ENCODE data around the gene LEAP2. TPM values are rescaled to one million over a fixed set of nuclear protein-coding genes. Genes with fewer than 3 reads are reported as not detected.

Gene LEAP2
- total and polyA plus RNA-seq, 5 donors from 2014 or later = 0.44 to 1.8 (median 1.4) TPM; not detected in 1

DNA sequence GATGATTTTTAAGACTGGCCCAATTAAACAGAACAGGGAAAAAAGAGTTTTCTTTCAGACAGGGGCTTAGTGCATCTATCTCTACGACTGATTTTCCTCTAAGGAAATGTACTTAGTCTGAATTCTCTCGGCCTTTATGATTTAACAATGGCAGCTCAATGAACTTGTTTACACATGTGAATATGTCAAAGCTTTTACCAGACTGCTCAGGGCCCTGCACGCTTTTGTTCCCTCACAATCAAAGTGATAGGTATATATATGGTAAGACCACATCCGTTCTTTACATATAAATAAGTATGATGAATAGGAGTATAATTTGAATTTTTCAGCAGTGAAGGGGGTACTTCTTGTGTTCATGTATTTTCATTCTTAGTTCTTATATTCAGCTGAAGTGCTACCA lies 27.6 kb downstream of the LEAP2 start:
- Mint-ChIP-seq H3K9me3 (no peaks in the 10 kb centered on the region), H3K27ac (peak overlapping the region in 2 of 3 donors; percentile 21 to 65), H3K27me3 (no peaks in the 10 kb centered on the region), H3K4me1 (peaks cover 9 to 27% (median 12%) of the 10 kb centered on the region in 4 donors), H3K4me3 (no peak overlapping the region), H3K36me3 (peaks cover 25% of the 10 kb centered on the region)
- DNase-seq = no peak
- Histone ChIP-seq H3K4me3 (ENCODE audit: low read depth, low read length) (no peak overlapping the region), H3K27ac (ENCODE audit: insufficient read depth, low read length, poor library complexity, severe bottlenecking) (no peak overlapping the region), H3K36me3 (ENCODE audit: control insufficient read depth, insufficient read depth, low read length) (peaks cover 33% of the 10 kb centered on the region), H3K9me3 (ENCODE audit: control insufficient read depth in 2 of 2, low read length in 2 of 2) (no peaks in the 10 kb centered on the region), H3K4me1 (ENCODE audit: control insufficient read depth, insufficient read depth, low read length, poor library complexity, severe bottlenecking) (no peaks in the 10 kb centered on the region), H3K27me3 (ENCODE audit: control insufficient read depth, insufficient read depth, low read length) (no peaks in the 10 kb centered on the region)
- ATAC-seq (ENCODE audit: low read depth in 2 of 2) = no peak

DNA sequence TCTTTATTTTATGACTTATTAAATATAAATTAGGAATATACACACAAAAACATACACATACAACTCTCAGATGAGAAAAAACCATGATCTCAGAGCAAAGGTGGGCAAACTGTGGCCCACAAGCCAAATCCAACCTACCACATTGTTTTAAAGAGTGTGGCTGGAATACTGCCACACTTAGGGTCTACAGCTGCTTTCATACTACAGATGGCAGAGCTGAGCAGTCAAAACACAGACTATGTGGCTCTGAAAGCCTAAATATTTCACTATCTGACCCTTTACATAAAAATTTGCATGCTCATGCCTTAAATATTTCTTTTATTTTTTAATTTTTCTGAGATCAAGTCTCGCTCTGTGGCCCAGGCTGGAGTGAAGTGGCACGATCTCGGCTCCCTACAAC lies 28.3 kb downstream of the LEAP2 start:
- no peaks in the 10 kb centered on the region for H3K27me3 Mint-ChIP-seq
- ATAC-seq (ENCODE audit: low read depth in 2 of 2) = no peak
- Histone ChIP-seq H3K4me3 (ENCODE audit: low read depth, low read length) (no peak overlapping the region), H3K4me1 (ENCODE audit: control insufficient read depth, insufficient read depth, low read length, poor library complexity, severe bottlenecking) (no peaks in the 10 kb centered on the region), H3K27ac (ENCODE audit: insufficient read depth, low read length, poor library complexity, severe bottlenecking) (no peak overlapping the region), H3K9me3 (ENCODE audit: control insufficient read depth in 2 of 2, low read length in 2 of 2) (no peaks in the 10 kb centered on the region), H3K27me3 (ENCODE audit: control insufficient read depth, insufficient read depth, low read length) (no peaks in the 10 kb centered on the region), H3K36me3 (ENCODE audit: control insufficient read depth, insufficient read depth, low read length) (peaks cover 28% of the 10 kb centered on the region)
- DNase-seq = no peak
- H3K4me1 Mint-ChIP-seq = peaks cover 10 to 33% (median 12%) of the 10 kb centered on the region in 4 donors
- peaks cover 18% of the 10 kb centered on the region for H3K36me3 Mint-ChIP-seq
- H3K4me3 Mint-ChIP-seq = no peak overlapping the region
- H3K27ac Mint-ChIP-seq = no peak overlapping the region
- H3K9me3 Mint-ChIP-seq = no peaks in the 10 kb centered on the region

DNA sequence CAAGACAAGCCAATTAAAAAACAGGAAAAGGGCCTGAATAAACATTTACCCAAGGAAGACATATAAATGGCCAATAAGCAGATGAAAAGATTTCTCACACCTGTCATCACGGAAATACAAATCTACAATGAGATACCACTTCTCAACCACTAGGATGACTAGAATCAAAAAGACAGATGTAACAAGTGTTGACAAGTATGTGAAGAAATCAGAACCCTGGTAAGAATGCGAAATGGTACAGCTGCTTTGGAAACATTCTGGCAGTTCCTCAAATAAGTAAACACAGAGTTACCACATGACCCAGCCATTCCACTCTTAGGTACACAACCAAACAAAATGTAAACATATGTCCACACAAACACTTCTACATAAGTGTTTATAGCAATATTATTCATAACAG lies 32.5 kb downstream of the LEAP2 start:
- Mint-ChIP-seq H3K9me3 (no peaks in the 10 kb centered on the region), H3K4me3 (no peak overlapping the region), H3K27me3 (no peaks in the 10 kb centered on the region), H3K27ac (peak overlapping the region in 1 of 3 donors; percentile 11), H3K36me3 (peaks cover 20% of the 10 kb centered on the region), H3K4me1 (peaks cover 10 to 32% (median 21%) of the 10 kb centered on the region in 4 donors)
- Histone ChIP-seq H3K9me3 (ENCODE audit: control insufficient read depth in 2 of 2, low read length in 2 of 2) (no peaks in the 10 kb centered on the region), H3K4me1 (ENCODE audit: control insufficient read depth, insufficient read depth, low read length, poor library complexity, severe bottlenecking) (no peaks in the 10 kb centered on the region), H3K4me3 (ENCODE audit: low read depth, low read length) (no peak overlapping the region), H3K27me3 (ENCODE audit: control insufficient read depth, insufficient read depth, low read length) (no peaks in the 10 kb centered on the region), H3K36me3 (ENCODE audit: control insufficient read depth, insufficient read depth, low read length) (peaks cover 27% of the 10 kb centered on the region), H3K27ac (ENCODE audit: insufficient read depth, low read length, poor library complexity, severe bottlenecking) (no peak overlapping the region)
- no peak for ATAC-seq (ENCODE audit: low read depth in 2 of 2)
- no peak for DNase-seq

DNA sequence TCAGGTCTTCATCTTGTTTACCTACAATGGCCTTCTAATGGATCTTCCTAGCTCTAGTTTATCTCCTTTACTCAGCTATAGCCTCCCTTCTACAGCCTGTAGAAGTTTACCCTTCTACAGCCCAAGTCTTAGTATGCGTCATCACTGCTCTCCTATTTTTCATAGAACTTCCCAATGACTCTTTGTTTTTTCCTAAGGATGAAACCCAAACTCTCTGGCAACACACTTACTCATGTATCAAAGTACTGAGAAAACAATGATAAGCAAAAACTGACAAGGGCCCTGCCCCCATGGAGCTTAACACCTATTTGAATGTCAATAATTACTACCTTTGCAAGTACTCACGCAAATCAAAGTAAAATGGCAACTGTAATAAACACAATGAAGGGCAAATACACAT lies 33.7 kb downstream of the LEAP2 start:
- Mint-ChIP-seq H3K36me3 (peaks cover 24% of the 10 kb centered on the region), H3K27ac (no peak overlapping the region), H3K27me3 (no peaks in the 10 kb centered on the region), H3K9me3 (no peaks in the 10 kb centered on the region), H3K4me3 (no peak overlapping the region), H3K4me1 (peaks cover 13 to 35% (median 23%) of the 10 kb centered on the region in 4 donors)
- Histone ChIP-seq H3K9me3 (ENCODE audit: control insufficient read depth in 2 of 2, low read length in 2 of 2) (no peaks in the 10 kb centered on the region), H3K4me1 (ENCODE audit: control insufficient read depth, insufficient read depth, low read length, poor library complexity, severe bottlenecking) (no peaks in the 10 kb centered on the region), H3K27me3 (ENCODE audit: control insufficient read depth, insufficient read depth, low read length) (no peaks in the 10 kb centered on the region), H3K4me3 (ENCODE audit: low read depth, low read length) (no peak overlapping the region), H3K36me3 (ENCODE audit: control insufficient read depth, insufficient read depth, low read length) (peaks cover 32% of the 10 kb centered on the region), H3K27ac (ENCODE audit: insufficient read depth, low read length, poor library complexity, severe bottlenecking) (no peak overlapping the region)
- DNase-seq (no peak), ATAC-seq (ENCODE audit: low read depth in 2 of 2) (no peak)

DNA sequence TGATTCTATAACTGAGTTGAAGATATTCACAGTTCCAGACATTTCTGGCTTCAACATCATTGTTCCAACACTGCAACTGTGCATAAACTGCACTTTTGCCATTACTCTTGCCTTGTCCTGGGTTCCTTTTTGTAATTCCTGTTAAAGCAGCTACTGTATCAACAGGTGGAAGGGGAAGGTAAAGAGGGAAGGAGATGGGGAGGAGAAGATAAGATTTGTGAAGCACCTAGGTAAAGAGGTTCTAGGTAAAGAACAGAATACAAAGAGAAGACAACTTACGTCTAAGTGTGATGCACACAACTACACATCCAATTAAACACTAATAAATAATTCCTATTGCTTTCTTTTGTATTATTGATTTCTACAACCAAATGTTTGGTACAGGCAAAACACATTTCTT lies 36.2 kb downstream of the LEAP2 start:
- H3K4me1 ChIP-seq (ENCODE audit: control insufficient read depth, insufficient read depth, low read length, poor library complexity, severe bottlenecking) = no peaks in the 10 kb centered on the region
- H3K9me3 ChIP-seq (ENCODE audit: control insufficient read depth in 2 of 2, low read length in 2 of 2) = no peaks in the 10 kb centered on the region
- peaks cover 46% of the 10 kb centered on the region for H3K36me3 ChIP-seq (ENCODE audit: control insufficient read depth, insufficient read depth, low read length)
- Mint-ChIP-seq H3K9me3 (no peaks in the 10 kb centered on the region), H3K4me1 (peaks cover 13 to 27% (median 22%) of the 10 kb centered on the region in 4 donors), H3K27ac (peak overlapping the region in 1 of 3 donors; percentile 60), H3K27me3 (no peaks in the 10 kb centered on the region), H3K4me3 (no peak overlapping the region), H3K36me3 (peaks cover 29% of the 10 kb centered on the region)
- DNase-seq = no peak
- H3K27ac ChIP-seq (ENCODE audit: insufficient read depth, low read length, poor library complexity, severe bottlenecking) = no peak overlapping the region
- no peaks in the 10 kb centered on the region for H3K27me3 ChIP-seq (ENCODE audit: control insufficient read depth, insufficient read depth, low read length)
- no peak for ATAC-seq (ENCODE audit: low read depth in 2 of 2)
- no peak overlapping the region for H3K4me3 ChIP-seq (ENCODE audit: low read depth, low read length)

DNA sequence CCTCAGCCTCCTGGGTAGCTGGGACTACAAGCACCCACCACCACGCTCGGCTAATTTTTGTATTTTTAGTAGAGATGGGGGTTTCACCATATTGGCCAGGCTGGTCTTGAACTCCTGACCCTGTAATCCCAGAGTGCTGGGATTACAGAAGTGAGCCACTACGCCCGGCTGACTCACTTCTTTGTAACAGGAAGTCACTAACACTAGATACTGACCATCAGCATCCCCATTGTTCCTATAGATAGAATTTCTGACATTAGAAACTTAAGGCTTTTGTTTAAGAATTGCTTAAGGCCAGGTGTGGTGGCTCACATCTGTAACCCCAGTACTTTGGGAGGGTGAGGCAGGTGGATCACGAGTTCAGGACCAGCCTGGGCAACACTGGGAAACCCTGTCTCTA lies 42.2 kb downstream of the LEAP2 start:
- Mint-ChIP-seq H3K36me3 (peaks cover 38% of the 10 kb centered on the region), H3K9me3 (no peaks in the 10 kb centered on the region), H3K4me3 (no peak overlapping the region), H3K27ac (peak overlapping the region in 1 of 3 donors; percentile 89), H3K27me3 (no peaks in the 10 kb centered on the region), H3K4me1 (peaks cover 8 to 14% (median 14%) of the 10 kb centered on the region in 4 donors)
- no peak overlapping the region for H3K27ac ChIP-seq (ENCODE audit: insufficient read depth, low read length, poor library complexity, severe bottlenecking)
- peaks cover 54% of the 10 kb centered on the region for H3K36me3 ChIP-seq (ENCODE audit: control insufficient read depth, insufficient read depth, low read length)
- no peak for DNase-seq
- H3K4me1 ChIP-seq (ENCODE audit: control insufficient read depth, insufficient read depth, low read length, poor library complexity, severe bottlenecking) = no peaks in the 10 kb centered on the region
- no peaks in the 10 kb centered on the region for H3K27me3 ChIP-seq (ENCODE audit: control insufficient read depth, insufficient read depth, low read length)
- no peaks in the 10 kb centered on the region for H3K9me3 ChIP-seq (ENCODE audit: control insufficient read depth in 2 of 2, low read length in 2 of 2)
- no peak overlapping the region for H3K4me3 ChIP-seq (ENCODE audit: low read depth, low read length)
- ATAC-seq (ENCODE audit: low read depth in 2 of 2) = no peak

DNA sequence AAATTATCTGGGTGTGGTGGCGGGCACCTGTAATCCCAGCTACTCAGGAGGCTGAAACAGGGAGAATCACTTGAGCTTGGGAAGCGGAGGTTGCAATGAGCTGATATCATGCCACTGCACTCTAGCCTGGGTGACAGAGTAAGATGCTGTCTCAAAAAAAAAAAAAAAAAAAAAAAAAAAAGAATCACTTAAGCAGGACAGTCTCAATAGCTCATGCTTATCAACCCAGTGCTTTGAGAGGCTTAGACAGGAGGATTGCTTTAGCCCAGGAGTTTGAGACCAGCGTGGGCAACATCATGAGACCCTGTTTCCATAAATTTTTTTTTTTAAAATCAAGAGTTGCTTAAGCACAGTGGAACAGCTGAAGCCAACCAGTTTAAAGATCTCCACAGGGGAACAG lies 42.6 kb downstream of the LEAP2 start:
- ATAC-seq (ENCODE audit: low read depth in 2 of 2) (no peak), DNase-seq (no peak)
- Mint-ChIP-seq H3K36me3 (peaks cover 34% of the 10 kb centered on the region), H3K4me1 (peaks cover 9 to 12% (median 11%) of the 10 kb centered on the region in 4 donors), H3K9me3 (no peaks in the 10 kb centered on the region), H3K27ac (peak overlapping the region in 2 of 3 donors; percentile 34 to 89), H3K4me3 (no peak overlapping the region), H3K27me3 (no peaks in the 10 kb centered on the region)
- Histone ChIP-seq H3K4me3 (ENCODE audit: low read depth, low read length) (no peak overlapping the region), H3K4me1 (ENCODE audit: control insufficient read depth, insufficient read depth, low read length, poor library complexity, severe bottlenecking) (no peaks in the 10 kb centered on the region), H3K36me3 (ENCODE audit: control insufficient read depth, insufficient read depth, low read length) (peaks cover 51% of the 10 kb centered on the region), H3K27me3 (ENCODE audit: control insufficient read depth, insufficient read depth, low read length) (no peaks in the 10 kb centered on the region), H3K9me3 (ENCODE audit: control insufficient read depth in 2 of 2, low read length in 2 of 2) (no peaks in the 10 kb centered on the region), H3K27ac (ENCODE audit: insufficient read depth, low read length, poor library complexity, severe bottlenecking) (no peak overlapping the region)
